GM10847 (cell line): Measurements from ENCODE around the gene TMEM92.

Experiments used
- POLR2A ChIP-seq: IDR thresholded peaks from 2 replicates; pipeline ENCODE4 v1.6.1; 2011; ENCODE audit not compliant: insufficient read length; ENCODE audit errors: extremely low read depth

The TMEM92 gene

GRCh38 chr17:50274142-50274896, at the start of gene TMEM92:
Gene TMEM92, plus strand, starts transcription at chr17:50274466. Its CDS starts 36 bp downstream, at chr17:50274502.
- no peak for TF ChIP-seq POLR2A

- no peak for TF ChIP-seq POLR2A
Measured at GRCh38 chr17:50225701-50226240, 48.5 kb upstream of the TMEM92 start.

- no peak for TF ChIP-seq POLR2A
Measured at GRCh38 chr17:50234581-50234980, 39.7 kb upstream of the TMEM92 start.

GRCh38 chr17:50237901-50238300, 36.4 kb upstream of the TMEM92 start:
- TF ChIP-seq POLR2A, result no peak

- no peak for TF ChIP-seq POLR2A
Measured at GRCh38 chr17:50238601-50239280, 35.5 kb upstream of the TMEM92 start.

GRCh38 chr17:50239937-50240336, 34.3 kb upstream of the TMEM92 start:
- TF ChIP-seq POLR2A, result no peak

GRCh38 chr17:50240851-50241250, 33.4 kb upstream of the TMEM92 start:
- TF ChIP-seq POLR2A, result no peak

- no peak for TF ChIP-seq POLR2A
Measured at GRCh38 chr17:50241431-50241830, 32.8 kb upstream of the TMEM92 start.

- no peak for TF ChIP-seq POLR2A
Measured at GRCh38 chr17:50244771-50245170, 29.5 kb upstream of the TMEM92 start.

GRCh38 chr17:50248255-50248654, 26.0 kb upstream of the TMEM92 start:
- TF ChIP-seq POLR2A, result no peak

- TF ChIP-seq POLR2A, result no peak
Measured at GRCh38 chr17:50252781-50253180, 21.5 kb upstream of the TMEM92 start.

- TF ChIP-seq POLR2A, result no peak
Measured at GRCh38 chr17:50255766-50256635, 18.3 kb upstream of the TMEM92 start.

- TF ChIP-seq POLR2A, result no peak
Measured at GRCh38 chr17:50256826-50257618, 17.2 kb upstream of the TMEM92 start.

- no peak for TF ChIP-seq POLR2A
Measured at GRCh38 chr17:50257676-50258224, 16.5 kb upstream of the TMEM92 start.
